HL-60 (cell line): ENCODE data around the gene RTN4R.

Experiments
- DNase-seq, 2 experiments: peaks; one replicate each; pipeline ENCODE4 v3.0.0-alpha.2; 2010 to 2020; ENCODE audit warnings: low read depth in 1 of 2, low spot score in 1 of 2
- H3K27ac ChIP-seq: fragments of 250-450 bp; sonication (Bioruptor Pico); replicated peaks from 2 replicates; pipeline ENCODE4 v1.5.1; 2020; ENCODE audit warnings: mild to moderate bottlenecking, moderate library complexity
- H3K27me3 ChIP-seq: fragments of 250-450 bp; sonication (Bioruptor Pico); 2 replicates; pipeline ENCODE4 v1.5.1; 2021; ENCODE audit warnings: mild to moderate bottlenecking, moderate library complexity; ENCODE audit not compliant: insufficient read depth, poor library complexity, severe bottlenecking
- H3K4me3 ChIP-seq: replicated peaks from 2 replicates; pipeline ENCODE4 v1.5.1; 2011; ENCODE audit warnings: mild to moderate bottlenecking, control low read depth, low read length; ENCODE audit not compliant: insufficient read depth
- CTCF ChIP-seq: IDR thresholded peaks from one replicate; pipeline ENCODE4 v1.5.1; 2011; ENCODE audit warnings: low read length, control low read depth, inconsistent platforms; ENCODE audit not compliant: insufficient read depth
- GABPA ChIP-seq: IDR thresholded peaks from 2 replicates; pipeline ENCODE4 v1.6.1; 2012; ENCODE audit warnings: low read depth
- POLR2AphosphoS5 ChIP-seq: IDR thresholded peaks from 2 replicates; pipeline ENCODE4 v1.6.1; 2012; ENCODE audit warnings: low read depth
- REST ChIP-seq: IDR thresholded peaks from 2 replicates; pipeline ENCODE4 v1.6.1; 2012; ENCODE audit warnings: low read depth; ENCODE audit not compliant: insufficient replicate concordance
- SPI1 ChIP-seq: IDR thresholded peaks from 2 replicates; pipeline ENCODE4 v1.6.1; 2012; ENCODE audit warnings: low read depth, mild to moderate bottlenecking, borderline replicate concordance

The RTN4R gene

GRCh38 chr22:20240447-20240764, 27.7 kb downstream of the RTN4R start:
- TF ChIP-seq SPI1 (no peak), REST (no peak), POLR2AphosphoS5 (no peak), GABPA (no peak), CTCF (no peak)
- no peak overlapping the region for H3K4me3 ChIP-seq
- H3K27ac ChIP-seq, result no peak overlapping the region
- DNase-seq, result no peak
- H3K27me3 ChIP-seq, result no peaks in the 10 kb centered on the region

- TF ChIP-seq POLR2AphosphoS5 (no peak), SPI1 (no peak), CTCF (no peak), GABPA (no peak), REST (no peak)
- no peak for DNase-seq
- Histone ChIP-seq H3K27ac (no peak overlapping the region), H3K27me3 (no peaks in the 10 kb centered on the region), H3K4me3 (no peak overlapping the region)
Measured at GRCh38 chr22:20239676-20240446, 28.3 kb downstream of the RTN4R start.

GRCh38 chr22:20238901-20239675, 29.0 kb downstream of the RTN4R start:
- DNase-seq, result no peak
- TF ChIP-seq SPI1 (no peak), CTCF (no peak), REST (no peak), POLR2AphosphoS5 (no peak), GABPA (no peak)
- H3K4me3 ChIP-seq, result no peak overlapping the region
- no peak overlapping the region for H3K27ac ChIP-seq
- no peaks in the 10 kb centered on the region for H3K27me3 ChIP-seq
